DOHH2 (cell line): ENCODE measurements around the gene HDAC10.

Source experiments
- EZH2phosphoT487 ChIP-seq: fragments of 200-600 bp; sonication (generic); IDR thresholded peaks from 2 replicates; pipeline ENCODE4 v1.6.1; 2017; ENCODE audit warnings: borderline replicate concordance, mild to moderate bottlenecking, antibody characterized with exemption, low read length, moderate library complexity, mixed read lengths
- TF ChIP-seq, protein P1 (sequence below): fragments of 200-600 bp; sonication (generic); IDR thresholded peaks from one replicate; pipeline ENCODE4 v1.5.1; 2014; ENCODE audit warnings: antibody characterized with exemption, mild to moderate bottlenecking, low read depth, low read length; ENCODE audit not compliant: poor library complexity, severe bottlenecking

DNA sequence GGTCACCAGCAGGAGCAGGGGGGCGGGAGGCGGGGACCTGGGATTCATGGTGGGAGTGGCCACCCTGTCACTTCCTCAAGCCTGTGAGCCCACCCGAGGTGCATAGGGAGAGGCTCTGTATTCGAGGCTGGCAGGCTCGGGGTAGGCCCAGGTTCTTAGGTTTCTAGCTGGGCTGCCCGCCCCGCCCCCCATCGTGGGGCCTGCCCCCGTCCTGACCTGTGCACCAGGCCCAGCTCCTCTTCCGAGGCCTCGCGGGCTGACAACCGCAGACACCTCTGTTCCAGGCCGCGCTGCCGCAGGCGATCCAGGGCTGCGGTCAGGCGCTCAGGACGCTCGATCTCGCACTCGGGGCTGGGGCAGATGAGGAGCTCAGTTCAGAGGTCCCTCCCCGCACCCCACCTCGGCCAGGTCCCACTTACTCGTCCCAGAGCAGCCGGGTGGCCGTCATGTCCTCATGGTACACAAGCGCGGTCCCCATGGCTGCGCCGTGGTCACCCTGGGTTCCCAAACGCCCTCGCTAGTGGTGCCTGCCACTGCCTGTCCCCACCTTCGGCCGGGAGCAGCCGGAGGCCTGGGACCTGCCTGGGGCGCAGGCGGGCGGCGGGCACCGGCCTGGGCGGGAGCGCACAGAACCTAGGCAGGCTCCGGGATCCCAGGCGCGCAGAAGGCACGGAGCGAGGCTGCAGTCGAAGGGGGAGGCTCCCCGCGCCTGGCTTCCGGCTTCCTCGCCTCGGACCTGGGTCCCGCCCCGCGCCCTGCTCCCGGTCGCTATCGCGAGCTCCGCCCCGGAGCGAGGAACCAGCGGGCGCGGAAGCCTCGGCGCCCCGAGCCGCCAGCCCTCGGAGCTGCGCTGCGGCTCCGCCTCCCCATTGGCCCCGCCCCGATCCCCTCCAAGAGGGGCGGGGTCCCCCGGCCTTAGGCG is at the start of gene HDAC10:
- TF ChIP-seq, protein P1, sequence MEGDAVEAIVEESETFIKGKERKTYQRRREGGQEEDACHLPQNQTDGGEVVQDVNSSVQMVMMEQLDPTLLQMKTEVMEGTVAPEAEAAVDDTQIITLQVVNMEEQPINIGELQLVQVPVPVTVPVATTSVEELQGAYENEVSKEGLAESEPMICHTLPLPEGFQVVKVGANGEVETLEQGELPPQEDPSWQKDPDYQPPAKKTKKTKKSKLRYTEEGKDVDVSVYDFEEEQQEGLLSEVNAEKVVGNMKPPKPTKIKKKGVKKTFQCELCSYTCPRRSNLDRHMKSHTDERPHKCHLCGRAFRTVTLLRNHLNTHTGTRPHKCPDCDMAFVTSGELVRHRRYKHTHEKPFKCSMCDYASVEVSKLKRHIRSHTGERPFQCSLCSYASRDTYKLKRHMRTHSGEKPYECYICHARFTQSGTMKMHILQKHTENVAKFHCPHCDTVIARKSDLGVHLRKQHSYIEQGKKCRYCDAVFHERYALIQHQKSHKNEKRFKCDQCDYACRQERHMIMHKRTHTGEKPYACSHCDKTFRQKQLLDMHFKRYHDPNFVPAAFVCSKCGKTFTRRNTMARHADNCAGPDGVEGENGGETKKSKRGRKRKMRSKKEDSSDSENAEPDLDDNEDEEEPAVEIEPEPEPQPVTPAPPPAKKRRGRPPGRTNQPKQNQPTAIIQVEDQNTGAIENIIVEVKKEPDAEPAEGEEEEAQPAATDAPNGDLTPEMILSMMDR: no peak
- TF ChIP-seq EZH2phosphoT487: no peak
